H9 (cell line): Measurements from ENCODE around the gene MB21D2. TPM values are rescaled to one million over a fixed set of nuclear protein-coding genes. Genes with fewer than 3 reads are reported as not detected.
A peak's percentile ranks its signal among the peaks of the same experiment; 100 is the strongest.

ENCODE experiments used
- DNase-seq: peaks from one replicate; pipeline ENCODE4 v3.0.0-alpha.2; 2017
- H2AFZ ChIP-seq: one replicate; pipeline ENCODE4 v1.6.1; 2013; ENCODE audit warnings: mild to moderate bottlenecking, low read length, control low read depth, moderate library complexity
- H2AK5ac ChIP-seq: 2 replicates; pipeline ENCODE4 v1.6.1; 2013; ENCODE audit warnings: low read length, control low read depth, mixed read lengths; ENCODE audit not compliant: insufficient read length
- H2BK120ac ChIP-seq: one replicate; pipeline ENCODE4 v1.6.1; 2013; ENCODE audit warnings: low read depth, mild to moderate bottlenecking, low read length, control low read depth, inconsistent platforms; ENCODE audit not compliant: poor library complexity, severe bottlenecking
- H2BK12ac ChIP-seq: 2 replicates; pipeline ENCODE4 v1.6.1; 2013; ENCODE audit warnings: low read length, control low read depth, mixed read lengths, low read depth; ENCODE audit not compliant: insufficient read length
- H2BK15ac ChIP-seq: 2 replicates; pipeline ENCODE4 v1.6.1; 2013; ENCODE audit warnings: low read depth, low read length, control low read depth
- H2BK20ac ChIP-seq: one replicate; pipeline ENCODE4 v1.6.1; 2013; ENCODE audit warnings: low read depth, mild to moderate bottlenecking, low read length, control low read depth, inconsistent platforms; ENCODE audit not compliant: poor library complexity, severe bottlenecking
- H2BK5ac ChIP-seq: 2 replicates; pipeline ENCODE4 v1.6.1; 2013; ENCODE audit warnings: low read length, control low read depth, mixed read lengths; ENCODE audit not compliant: insufficient read length
- H3K14ac ChIP-seq: 2 replicates; pipeline ENCODE4 v1.6.1; 2013; ENCODE audit warnings: low read length, control low read depth; ENCODE audit not compliant: insufficient read depth
- H3K18ac ChIP-seq: 2 replicates; pipeline ENCODE4 v1.6.1; 2013; ENCODE audit warnings: low read depth, mild to moderate bottlenecking, mixed read lengths, low read length, control low read depth; ENCODE audit not compliant: insufficient read length
- H3K23ac ChIP-seq: 2 replicates; pipeline ENCODE4 v1.6.1; 2013; ENCODE audit warnings: low read length, control low read depth, mixed read lengths, low read depth; ENCODE audit not compliant: insufficient read length
- H3K23me2 ChIP-seq: 2 replicates; pipeline ENCODE4 v1.6.1; 2013; ENCODE audit warnings: low read depth, mild to moderate bottlenecking, mixed read lengths, low read length, control low read depth; ENCODE audit not compliant: insufficient read length, poor library complexity, severe bottlenecking
- H3K27ac ChIP-seq: 2 replicates; pipeline ENCODE4 v1.5.1; 2013; ENCODE audit warnings: low read length, control low read depth, mixed read lengths, low read depth; ENCODE audit not compliant: insufficient read length
- H3K27me3 ChIP-seq: 2 replicates; pipeline ENCODE4 v1.6.1; 2013; ENCODE audit warnings: low read length, control low read depth, inconsistent platforms; ENCODE audit not compliant: insufficient read depth
- H3K4ac ChIP-seq: 2 replicates; pipeline ENCODE4 v1.6.1; 2013; ENCODE audit warnings: low read depth, mild to moderate bottlenecking, control low read depth, inconsistent platforms, low read length, moderate library complexity
- H3K4me1 ChIP-seq: 2 replicates; pipeline ENCODE4 v1.6.1; 2013; ENCODE audit warnings: low read length, control low read depth, inconsistent platforms; ENCODE audit not compliant: insufficient read depth
- H3K4me2 ChIP-seq: 2 replicates; pipeline ENCODE4 v1.6.1; 2013; ENCODE audit warnings: low read length, control low read depth, mixed read lengths; ENCODE audit not compliant: insufficient read length, insufficient read depth
- H3K56ac ChIP-seq: 2 replicates; pipeline ENCODE4 v1.6.1; 2013; ENCODE audit warnings: low read depth, mild to moderate bottlenecking, mixed read lengths, low read length, control low read depth; ENCODE audit not compliant: insufficient read length
- H3K79me1 ChIP-seq: 2 replicates; pipeline ENCODE4 v1.6.1; 2013; ENCODE audit warnings: low read depth, mild to moderate bottlenecking, moderate library complexity, low read length, control low read depth, inconsistent platforms; ENCODE audit not compliant: insufficient read depth, poor library complexity, severe bottlenecking
- H3K79me2 ChIP-seq: 2 replicates; pipeline ENCODE4 v1.6.1; 2013; ENCODE audit warnings: low read length, control low read depth, inconsistent platforms; ENCODE audit not compliant: insufficient read depth
- H3K9ac ChIP-seq: 2 replicates; pipeline ENCODE4 v1.6.1; 2013; ENCODE audit warnings: low read length, control low read depth, mixed read lengths; ENCODE audit not compliant: insufficient read length; ENCODE audit errors: extremely low read depth
- H3K9me3 ChIP-seq: one replicate; pipeline ENCODE4 v1.6.1; 2013; ENCODE audit warnings: low read depth, low read length, inconsistent platforms; ENCODE audit not compliant: control insufficient read depth
- H3T11ph ChIP-seq: one replicate; pipeline ENCODE4 v1.6.1; 2013; ENCODE audit warnings: mild to moderate bottlenecking, low read length, control low read depth, inconsistent platforms
- H4K20me1 ChIP-seq: one replicate; pipeline ENCODE4 v1.6.1; 2013; ENCODE audit not compliant: control insufficient read depth, insufficient read length, insufficient read depth
- H4K5ac ChIP-seq: 2 replicates; pipeline ENCODE4 v1.6.1; 2013; ENCODE audit warnings: low read depth, mild to moderate bottlenecking, mixed read lengths, low read length, control low read depth; ENCODE audit not compliant: insufficient read length
- H4K8ac ChIP-seq: replicated peaks from 2 replicates; pipeline ENCODE4 v1.6.1; 2013; ENCODE audit warnings: low read length, control low read depth, mixed read lengths, low read depth; ENCODE audit not compliant: insufficient read length
- H4K91ac ChIP-seq: 2 replicates; pipeline ENCODE4 v1.6.1; 2013; ENCODE audit warnings: low read depth, mild to moderate bottlenecking, moderate library complexity, mixed read lengths, low read length, control low read depth; ENCODE audit not compliant: insufficient read length
- H3K27ac Mint-ChIP-seq, 3 experiments: 2 replicates in 2 of 3; 3 replicates in 1 of 3; pipeline ENCODE4 v1.8.0; 2020 to 2021; ENCODE audit warnings: mixed read lengths in 3 of 3, mild to moderate bottlenecking in 1 of 3, moderate library complexity in 1 of 3
- H3K27me3 Mint-ChIP-seq: 2 replicates; pipeline ENCODE4 v1.8.0; 2021; ENCODE audit warnings: low read depth, mild to moderate bottlenecking, moderate library complexity, mixed read lengths
- H3K36me3 Mint-ChIP-seq, 3 experiments: 2 replicates in 2 of 3; 3 replicates in 1 of 3; pipeline ENCODE4 v1.8.0; 2020 to 2021; ENCODE audit warnings: low read depth in 3 of 3, mixed read lengths in 3 of 3; ENCODE audit not compliant: insufficient read depth in 1 of 3
- H3K4me1 Mint-ChIP-seq, 2 experiments: 2 replicates each; pipeline ENCODE4 v1.8.0; 2020; ENCODE audit warnings: mixed read lengths in 2 of 2
- H3K4me3 Mint-ChIP-seq, 2 experiments: 2 replicates in 1 of 2; 3 replicates in 1 of 2; pipeline ENCODE4 v1.8.0; 2020 to 2021; ENCODE audit warnings: mild to moderate bottlenecking in 2 of 2, mixed read lengths in 2 of 2, moderate library complexity in 1 of 2
- H3K9me3 Mint-ChIP-seq, 2 experiments: 2 replicates in 1 of 2; 3 replicates in 1 of 2; pipeline ENCODE4 v1.8.0; 2020; ENCODE audit warnings: mild to moderate bottlenecking in 2 of 2, mixed read lengths in 2 of 2, moderate library complexity in 1 of 2
- WGBS: extraction: QIAGEN DNeasy Blood & Tissue Kit; methylation state at CpG from one replicate; pipeline ENCODE4 v1.1.7; 2013; ENCODE audit warnings: missing lambda C conversion rate, low lambda C conversion rate, mixed read lengths; ENCODE audit not compliant: insufficient read length; ENCODE audit errors: extremely low coverage; 5-methylcytosine and 5-hydroxymethylcytosine counted together
- total RNA-seq: library from RNA; stranded (reverse); gene quantifications from 2 replicates; pipeline ENCODE4 v1.2.1, GENCODE V29; 2021
- TF ChIP-seq, protein P1 (sequence below): fragments of 200-600 bp; sonication (generic); conservative IDR thresholded peaks from 3 replicates; pipeline ENCODE4 v1.8.0; 2021; ENCODE audit warnings: antibody characterized with exemption, mild to moderate bottlenecking

MB21D2 gene
- total RNA-seq, 1 experiment from 2014 or later: 19.1 TPM

- Histone ChIP-seq H3K79me1 (no peaks in the 10 kb centered on the region), H3K27ac (no peak overlapping the region), H3K14ac (no peak overlapping the region), H2BK20ac (no peak overlapping the region), H4K91ac (no peak overlapping the region), H2BK120ac (no peak overlapping the region), H3K23me2 (no peaks in the 10 kb centered on the region), H3K56ac (no peak overlapping the region), H2BK12ac (no peak overlapping the region), H2BK15ac (no peak overlapping the region), H3K23ac (no peak overlapping the region), H4K20me1 (no peaks in the 10 kb centered on the region), H3K27me3 (no peaks in the 10 kb centered on the region), H2AK5ac (no peak overlapping the region), H4K8ac (no peak overlapping the region), H2AFZ (no peak overlapping the region), H3K4me2 (no peak overlapping the region), H3T11ph (no peak overlapping the region), H3K9me3 (no peaks in the 10 kb centered on the region), H3K9ac (no peak overlapping the region), H3K4ac (no peak overlapping the region), H2BK5ac (no peak overlapping the region), H4K5ac (no peak overlapping the region), H3K18ac (no peak overlapping the region), H3K79me2 (peaks cover 8% of the 10 kb centered on the region; the same call in 1 of the 2 replicates), H3K4me1 (peaks cover 6% of the 10 kb centered on the region)
- no peak for DNase-seq
- WGBS: no CpG with 5 or more reads among the region's 7 CpGs
- H3K4me3 Mint-ChIP-seq: no peak overlapping the region
- H3K36me3 Mint-ChIP-seq: peaks cover 0 to 7% (median 2%) of the 10 kb centered on the region in 3 experiments; a peak in 4 of 7 replicates
- 0 out of 7 replicates have a peak overlapping the region, but pooled peaks of 1 of the 3 experiments have one; percentile 72 for H3K27ac Mint-ChIP-seq
- no peaks in the 10 kb centered on the region for H3K9me3 Mint-ChIP-seq
- H3K4me1 Mint-ChIP-seq: peaks cover 15 to 29% of the 10 kb centered on the region in 2 experiments
- TF ChIP-seq, protein P1, sequence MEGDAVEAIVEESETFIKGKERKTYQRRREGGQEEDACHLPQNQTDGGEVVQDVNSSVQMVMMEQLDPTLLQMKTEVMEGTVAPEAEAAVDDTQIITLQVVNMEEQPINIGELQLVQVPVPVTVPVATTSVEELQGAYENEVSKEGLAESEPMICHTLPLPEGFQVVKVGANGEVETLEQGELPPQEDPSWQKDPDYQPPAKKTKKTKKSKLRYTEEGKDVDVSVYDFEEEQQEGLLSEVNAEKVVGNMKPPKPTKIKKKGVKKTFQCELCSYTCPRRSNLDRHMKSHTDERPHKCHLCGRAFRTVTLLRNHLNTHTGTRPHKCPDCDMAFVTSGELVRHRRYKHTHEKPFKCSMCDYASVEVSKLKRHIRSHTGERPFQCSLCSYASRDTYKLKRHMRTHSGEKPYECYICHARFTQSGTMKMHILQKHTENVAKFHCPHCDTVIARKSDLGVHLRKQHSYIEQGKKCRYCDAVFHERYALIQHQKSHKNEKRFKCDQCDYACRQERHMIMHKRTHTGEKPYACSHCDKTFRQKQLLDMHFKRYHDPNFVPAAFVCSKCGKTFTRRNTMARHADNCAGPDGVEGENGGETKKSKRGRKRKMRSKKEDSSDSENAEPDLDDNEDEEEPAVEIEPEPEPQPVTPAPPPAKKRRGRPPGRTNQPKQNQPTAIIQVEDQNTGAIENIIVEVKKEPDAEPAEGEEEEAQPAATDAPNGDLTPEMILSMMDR: no peak
- H3K27me3 Mint-ChIP-seq: no peaks in the 10 kb centered on the region
These were observed 87.2 kb downstream of the MB21D2 start for GRCh38 chr3:192830291-192831110.
